Prostate gland (tissue), 2 donors: ENCODE results near the gene DNAJB1. TPM values are rescaled to one million over a fixed set of nuclear protein-coding genes. Genes with fewer than 3 reads are reported as not detected.
A peak's percentile ranks its signal among the peaks of the same experiment; 100 is the strongest.

Experiments
- DNase-seq: peaks from one replicate; pipeline ENCODE4 v3.0.0-alpha.2; 2019; ENCODE audit warnings: low spot score
- H3K27ac ChIP-seq, 2 donors: fragments of 200-600 bp; sonication (generic); 2 replicates each; pipeline ENCODE4 v1.5.1; 2017 to 2019
- H3K27me3 ChIP-seq: fragments of 200-600 bp; sonication (generic); replicated peaks from 2 replicates; pipeline ENCODE4 v1.5.1; 2019; ENCODE audit not compliant: insufficient read depth
- H3K36me3 ChIP-seq, 2 donors: fragments of 200-600 bp; sonication (generic); 1 replicate in 1 of 2; 2 replicates in 1 of 2; pipeline versions ENCODE4 v1.5.1 to v1.8.1; 2017 to 2019
- H3K4me1 ChIP-seq: fragments of 200-600 bp; sonication (generic); replicated peaks from 2 replicates; pipeline ENCODE4 v1.5.1; 2019
- H3K4me3 ChIP-seq, 2 donors: fragments of 200-600 bp; sonication (generic); 2 replicates each; pipeline ENCODE4 v1.5.1; 2017 to 2019
- H3K9me3 ChIP-seq: fragments of 200-600 bp; sonication (generic); 2 replicates; pipeline ENCODE4 v1.5.1; 2017
- CTCF ChIP-seq, 4 experiments: fragments of 200-600 bp in 2 of 4; fragments of 450-650 bp in 2 of 4; sonication (generic) in 2 of 4; IDR thresholded peaks; 1 replicate in 3 of 4; 2 replicates in 1 of 4; pipeline ENCODE4 v1.5.1; 2016 to 2019; ENCODE audit warnings: antibody characterized with exemption in 4 of 4, mild to moderate bottlenecking in 2 of 4, moderate library complexity in 2 of 4
- POLR2A ChIP-seq: fragments of 450-650 bp; IDR thresholded peaks from one replicate; pipeline ENCODE4 v1.6.1; 2016; ENCODE audit warnings: antibody characterized with exemption, mild to moderate bottlenecking
- POLR2AphosphoS5 ChIP-seq: sonication (generic); formaldehyde crosslinking; IDR thresholded peaks from one replicate; pipeline ENCODE4 v1.6.1; 2017; ENCODE audit warnings: antibody characterized with exemption
- WGBS: methylation state at CpG from one replicate; pipeline ENCODE4 v1.1.5; 2018; 5-methylcytosine and 5-hydroxymethylcytosine counted together
- intact Hi-C: fragments of 100-400 bp; cut with DNase I; formaldehyde crosslinking; loops from one replicate; pipeline ENCODE4 v1.14.2; 2022
- total RNA-seq, 2 donors: library from RNA; depleted of rRNA; stranded (reverse); fragments of >200 nt; gene quantifications; one replicate each; pipeline ENCODE4 v1.1.0, GENCODE V29; 2016

DNAJB1 gene
- total RNA-seq, 2 donors from 2014 or later = 91.6 to 108 TPM

DNA sequence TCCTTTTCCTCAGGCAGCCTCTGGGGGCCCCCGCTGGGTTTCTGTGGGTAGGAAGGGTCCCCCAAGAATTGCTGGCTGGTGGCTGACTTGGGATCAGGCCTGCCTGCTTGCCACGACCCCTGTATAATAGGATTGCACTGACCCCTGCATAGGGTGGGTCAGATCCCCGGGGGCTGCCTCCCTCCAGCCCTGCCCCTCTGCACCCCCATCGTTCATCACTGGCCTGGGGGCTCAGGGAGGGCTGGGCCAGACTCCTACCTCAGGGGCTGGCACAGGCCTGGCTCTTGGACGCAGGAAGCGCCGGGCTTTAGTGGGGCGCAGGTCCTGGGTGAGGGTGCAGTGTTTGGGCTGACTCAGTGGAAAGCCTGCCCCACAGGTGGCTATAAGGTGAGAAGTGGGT is 43.1 kb upstream of the DNAJB1 start:
- peaks cover 10% of the 10 kb centered on the region for H3K4me1 ChIP-seq
- intact Hi-C loops = no loop called here

GRCh38 chr19:14560776-14561108 is 42.5 kb upstream of the DNAJB1 start:
- H3K36me3 ChIP-seq = no peaks in the 10 kb centered on the region
- H3K9me3 ChIP-seq = no peaks in the 10 kb centered on the region
- no peak for DNase-seq
- TF ChIP-seq POLR2A (no peak), CTCF (IDR thresholded peaks at IDR 0.05) (no peak), POLR2AphosphoS5 (no peak)
- H3K4me1 ChIP-seq = peaks cover 11% of the 10 kb centered on the region
- 80% methylated on average over 5 of the region's 6 CpGs for WGBS
- peak overlapping the region in 1 of 2 donors; percentile 63 for H3K27ac ChIP-seq
- H3K4me3 ChIP-seq = no peak overlapping the region
- no peaks in the 10 kb centered on the region for H3K27me3 ChIP-seq
- intact Hi-C loops = no loop called here

More for the DNA sequence above, 43.1 kb upstream of the DNAJB1 start:
- Histone ChIP-seq H3K36me3 (no peaks in the 10 kb centered on the region), H3K27me3 (no peaks in the 10 kb centered on the region), H3K4me3 (no peak overlapping the region), H3K9me3 (no peaks in the 10 kb centered on the region), H3K27ac (peak overlapping the region; percentile 60 to 63)
- WGBS = 71% methylated on average over 8 of the region's 8 CpGs
- no peak for DNase-seq
- TF ChIP-seq POLR2A (no peak), POLR2AphosphoS5 (no peak), CTCF (IDR thresholded peaks at IDR 0.05) (no peak)

GRCh38 chr19:14559916-14560775 is 41.9 kb upstream of the DNAJB1 start:
- Histone ChIP-seq H3K4me3 (no peak overlapping the region), H3K27ac (no peak overlapping the region), H3K27me3 (no peaks in the 10 kb centered on the region), H3K4me1 (peaks cover 11% of the 10 kb centered on the region), H3K9me3 (no peaks in the 10 kb centered on the region), H3K36me3 (no peaks in the 10 kb centered on the region)
- no peak for DNase-seq
- TF ChIP-seq POLR2A (no peak), CTCF (IDR thresholded peaks at IDR 0.05) (no peak), POLR2AphosphoS5 (no peak)
- intact Hi-C loops = no loop called here
- WGBS = 75% methylated on average over 22 of the region's 28 CpGs

- 68% methylated on average over 23 of the region's 23 CpGs for WGBS
- no peak overlapping the region for H3K4me3 ChIP-seq
- H3K27ac ChIP-seq = no peak overlapping the region
- H3K27me3 ChIP-seq = no peaks in the 10 kb centered on the region
- H3K4me1 ChIP-seq = peaks cover 18% of the 10 kb centered on the region
- DNase-seq = no peak
- intact Hi-C loops = no loop called here
- no peaks in the 10 kb centered on the region for H3K36me3 ChIP-seq
- TF ChIP-seq POLR2A = no peak
- TF ChIP-seq POLR2AphosphoS5 = no peak
- no peak for TF ChIP-seq CTCF (IDR thresholded peaks at IDR 0.05)
- H3K9me3 ChIP-seq = no peaks in the 10 kb centered on the region
These were observed 40.3 kb upstream of the DNAJB1 start for GRCh38 chr19:14558370-14559066.
